Gastroesophageal sphincter (tissue), 4 donors: ENCODE data around the gene MGA. TPM values are rescaled to one million over a fixed set of nuclear protein-coding genes. Genes with fewer than 3 reads are reported as not detected.

ENCODE experiments used
- ATAC-seq: fragments of 150-250 bp; one replicate; pipeline ENCODE4 v1.9.1; 2016; ENCODE audit warnings: mild to moderate bottlenecking, moderate library complexity
- H3K27ac ChIP-seq, 4 donors: fragments of 200-600 bp; sonication (generic) in 3 of 4; 1 replicate in 3 of 4; 2 replicates in 1 of 4; pipeline ENCODE4 v1.5.1; 2016 to 2019
- H3K27me3 ChIP-seq: fragments of 200-600 bp; sonication (generic); one replicate; pipeline ENCODE4 v1.5.1; 2019
- H3K36me3 ChIP-seq, 2 donors: fragments of 200-600 bp; sonication (generic); one replicate each; pipeline ENCODE4 v1.5.1; 2019; ENCODE audit warnings: control low read depth in 1 of 2
- H3K4me1 ChIP-seq, 3 donors: fragments of 200-600 bp; sonication (generic); 1 replicate in 2 of 3; 2 replicates in 1 of 3; pipeline ENCODE4 v1.5.1; 2016 to 2019; ENCODE audit warnings: control low read depth in 2 of 3
- H3K4me3 ChIP-seq, 2 donors: fragments of 200-600 bp; sonication (generic); one replicate each; pipeline ENCODE4 v1.5.1; 2019; ENCODE audit warnings: mild to moderate bottlenecking in 1 of 2, moderate library complexity in 1 of 2
- H3K9me3 ChIP-seq, 3 donors: fragments of 200-600 bp; sonication (generic); one replicate each; pipeline ENCODE4 v1.5.1; 2017 to 2019; ENCODE audit warnings: control low read depth in 2 of 3
- EP300 ChIP-seq: sonication (generic); formaldehyde crosslinking; IDR thresholded peaks from one replicate; pipeline ENCODE4 v1.6.1; 2017; ENCODE audit warnings: antibody characterized with exemption, mild to moderate bottlenecking
- POLR2A ChIP-seq, 2 donors: fragments of 450-650 bp; IDR thresholded peaks; one replicate each; pipeline ENCODE4 v1.6.1; 2017; ENCODE audit warnings: antibody characterized with exemption in 2 of 2, mild to moderate bottlenecking in 2 of 2, moderate library complexity in 1 of 2
- POLR2AphosphoS5 ChIP-seq: sonication (generic); formaldehyde crosslinking; IDR thresholded peaks from one replicate; pipeline ENCODE4 v1.6.1; 2017; ENCODE audit warnings: antibody characterized with exemption
- WGBS, 2 donors: methylation state at CpG; one replicate each; pipeline ENCODE4 v1.1.5; 2018; ENCODE audit warnings: low coverage in 1 of 2; 5-methylcytosine and 5-hydroxymethylcytosine counted together
- total RNA-seq, 4 donors: library from RNA; depleted of rRNA; stranded (reverse); fragments of >200 nt; gene quantifications; one replicate each; pipeline ENCODE4 v1.1.0, GENCODE V29; 2016
- TF ChIP-seq, protein P1 (sequence below), 4 experiments: fragments of 200-600 bp in 2 of 4; fragments of 450-650 bp in 2 of 4; sonication (generic) in 1 of 4; IDR thresholded peaks; one replicate each; pipeline ENCODE4 v1.5.1; 2017 to 2019; ENCODE audit warnings: antibody characterized with exemption in 4 of 4, mild to moderate bottlenecking in 2 of 4, moderate library complexity in 2 of 4

The MGA gene
- total RNA-seq, 4 donors from 2014 or later: 29.4 to 59.2 (median 44.9) TPM

DNA sequence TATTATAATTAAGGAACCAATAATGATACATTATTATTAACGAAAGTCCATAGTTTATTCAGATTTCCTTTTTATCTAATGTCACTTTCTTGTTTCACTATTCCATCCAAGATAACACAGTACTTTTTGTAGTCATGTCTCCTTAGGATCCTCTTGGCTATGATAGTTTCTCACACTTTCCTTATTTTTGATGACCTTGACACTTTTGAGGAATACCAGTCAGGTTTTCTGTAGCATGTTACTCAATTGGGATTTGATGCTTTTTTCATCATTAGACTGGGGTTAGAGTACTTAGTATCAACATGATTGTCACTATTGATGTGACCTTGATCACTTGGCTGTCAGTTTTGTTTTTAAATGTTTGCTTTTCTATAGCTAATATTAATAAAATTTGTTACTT is 33.0 kb upstream of the MGA start:
- Histone ChIP-seq H3K9me3 (no peaks in the 10 kb centered on the region), H3K27me3 (no peaks in the 10 kb centered on the region), H3K36me3 (no peaks in the 10 kb centered on the region), H3K27ac (no peak overlapping the region), H3K4me3 (no peak overlapping the region), H3K4me1 (peaks cover 0 to 5% (median 0%) of the 10 kb centered on the region in 3 donors)
- TF ChIP-seq POLR2AphosphoS5: no peak
- TF ChIP-seq EP300: no peak
- TF ChIP-seq POLR2A (IDR thresholded peaks at IDR 0.05): no peak
- TF ChIP-seq, protein P1, sequence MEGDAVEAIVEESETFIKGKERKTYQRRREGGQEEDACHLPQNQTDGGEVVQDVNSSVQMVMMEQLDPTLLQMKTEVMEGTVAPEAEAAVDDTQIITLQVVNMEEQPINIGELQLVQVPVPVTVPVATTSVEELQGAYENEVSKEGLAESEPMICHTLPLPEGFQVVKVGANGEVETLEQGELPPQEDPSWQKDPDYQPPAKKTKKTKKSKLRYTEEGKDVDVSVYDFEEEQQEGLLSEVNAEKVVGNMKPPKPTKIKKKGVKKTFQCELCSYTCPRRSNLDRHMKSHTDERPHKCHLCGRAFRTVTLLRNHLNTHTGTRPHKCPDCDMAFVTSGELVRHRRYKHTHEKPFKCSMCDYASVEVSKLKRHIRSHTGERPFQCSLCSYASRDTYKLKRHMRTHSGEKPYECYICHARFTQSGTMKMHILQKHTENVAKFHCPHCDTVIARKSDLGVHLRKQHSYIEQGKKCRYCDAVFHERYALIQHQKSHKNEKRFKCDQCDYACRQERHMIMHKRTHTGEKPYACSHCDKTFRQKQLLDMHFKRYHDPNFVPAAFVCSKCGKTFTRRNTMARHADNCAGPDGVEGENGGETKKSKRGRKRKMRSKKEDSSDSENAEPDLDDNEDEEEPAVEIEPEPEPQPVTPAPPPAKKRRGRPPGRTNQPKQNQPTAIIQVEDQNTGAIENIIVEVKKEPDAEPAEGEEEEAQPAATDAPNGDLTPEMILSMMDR (IDR thresholded peaks at IDR 0.05): no peak
- 100% methylated on average over 1 of the region's 1 CpG for WGBS, 2 donors
- ATAC-seq: no peak

DNA sequence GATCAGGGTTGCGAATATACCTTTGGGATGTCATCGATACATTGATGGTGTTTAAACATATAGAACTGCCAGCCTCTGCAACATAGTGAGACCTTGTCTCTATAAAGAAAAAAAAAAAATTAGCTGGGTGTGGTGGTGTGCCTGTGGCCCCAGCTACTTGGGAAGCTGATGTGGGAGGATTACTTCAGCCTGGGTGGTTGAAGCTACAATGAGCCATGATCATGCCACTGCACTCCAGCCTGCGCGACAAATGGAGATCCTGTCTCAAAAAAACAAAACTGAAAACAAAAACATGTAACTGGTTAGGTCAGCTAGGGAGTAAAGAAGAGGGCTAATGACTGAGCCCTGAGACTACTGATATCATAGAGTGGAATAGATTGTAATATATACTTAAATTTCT is 30.7 kb upstream of the MGA start:
- Histone ChIP-seq H3K27ac (no peak overlapping the region), H3K36me3 (no peaks in the 10 kb centered on the region), H3K9me3 (no peaks in the 10 kb centered on the region), H3K4me1 (peaks cover 0 to under 1% (median 0%) of the 10 kb centered on the region in 3 donors), H3K27me3 (no peaks in the 10 kb centered on the region), H3K4me3 (no peak overlapping the region)
- WGBS, 2 donors: 100% methylated on average over 4 of the region's 4 CpGs
- no peak for TF ChIP-seq POLR2A (IDR thresholded peaks at IDR 0.05)
- no peak for ATAC-seq

DNA sequence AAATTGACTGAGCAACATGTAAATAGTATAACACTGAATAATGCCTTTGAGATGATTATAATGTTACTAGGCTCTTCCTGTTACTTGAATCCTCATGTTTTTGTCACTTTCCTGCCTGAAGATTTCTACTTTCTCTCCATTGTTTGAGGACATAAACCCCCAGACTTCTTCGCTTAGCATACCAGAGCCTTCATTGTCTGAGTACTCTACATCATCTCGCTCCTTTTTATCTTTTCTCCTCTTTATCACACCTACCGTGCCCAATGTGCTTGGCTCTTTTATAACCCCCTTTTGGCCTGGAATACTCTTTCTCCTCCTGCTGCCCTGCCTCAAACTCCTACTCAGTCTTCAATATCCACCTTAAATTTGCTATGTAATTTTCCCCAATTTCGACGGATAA is 30.3 kb upstream of the MGA start:
- H3K27ac ChIP-seq: no peak overlapping the region
- ATAC-seq: no peak
- WGBS, 2 donors: 74 to 76% methylated on average over 3 to 5 of the region's 5 CpGs
- no peaks in the 10 kb centered on the region for H3K36me3 ChIP-seq
- H3K4me3 ChIP-seq: no peak overlapping the region
- peaks cover 0 to 5% (median 0%) of the 10 kb centered on the region in 3 donors for H3K4me1 ChIP-seq
- TF ChIP-seq POLR2AphosphoS5 (no peak), POLR2A (IDR thresholded peaks at IDR 0.05) (no peak), EP300 (no peak)
- TF ChIP-seq, protein P1 (IDR thresholded peaks at IDR 0.05): no peak
- no peaks in the 10 kb centered on the region for H3K9me3 ChIP-seq
- H3K27me3 ChIP-seq: no peaks in the 10 kb centered on the region

DNA sequence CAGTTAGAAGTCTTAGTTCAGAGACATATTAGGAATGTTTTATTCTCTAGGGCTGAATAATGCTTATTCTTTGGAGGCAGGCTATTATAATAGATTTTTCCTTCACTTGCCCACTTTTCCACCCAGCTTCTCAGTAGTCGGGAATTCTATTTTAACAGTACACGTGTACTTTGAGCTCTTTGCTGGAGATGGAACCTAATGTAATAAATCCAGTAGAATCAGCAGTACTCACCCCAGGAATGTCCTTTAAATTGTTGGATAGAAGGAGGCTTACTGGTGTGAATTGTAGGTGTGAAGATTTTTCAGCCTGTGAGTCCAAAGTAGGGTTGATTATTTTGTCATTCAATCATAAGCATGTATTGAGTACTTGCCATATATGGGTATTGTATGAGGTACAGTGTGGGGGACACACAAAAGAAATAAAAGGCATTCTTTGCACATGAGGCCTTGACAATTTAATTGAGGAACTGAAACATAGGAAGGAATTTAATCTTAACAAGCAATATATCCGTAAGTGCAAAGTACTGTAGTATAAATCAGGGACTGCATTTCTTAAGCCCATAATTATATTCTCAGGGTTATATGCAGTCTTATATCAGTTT is 29.5 kb upstream of the MGA start:
- TF ChIP-seq EP300 (no peak), POLR2AphosphoS5 (no peak), POLR2A (IDR thresholded peaks at IDR 0.05) (no peak)
- TF ChIP-seq, protein P1 (IDR thresholded peaks at IDR 0.05): no peak
- H3K27ac ChIP-seq: no peak overlapping the region
- no peak for ATAC-seq
- peaks cover 0 to 6% (median 0%) of the 10 kb centered on the region in 3 donors for H3K4me1 ChIP-seq
- no peaks in the 10 kb centered on the region for H3K36me3 ChIP-seq
- 44 to 60% methylated on average over 3 of the region's 3 CpGs for WGBS, 2 donors
- H3K4me3 ChIP-seq: no peak overlapping the region
- no peaks in the 10 kb centered on the region for H3K27me3 ChIP-seq
- no peaks in the 10 kb centered on the region for H3K9me3 ChIP-seq

DNA sequence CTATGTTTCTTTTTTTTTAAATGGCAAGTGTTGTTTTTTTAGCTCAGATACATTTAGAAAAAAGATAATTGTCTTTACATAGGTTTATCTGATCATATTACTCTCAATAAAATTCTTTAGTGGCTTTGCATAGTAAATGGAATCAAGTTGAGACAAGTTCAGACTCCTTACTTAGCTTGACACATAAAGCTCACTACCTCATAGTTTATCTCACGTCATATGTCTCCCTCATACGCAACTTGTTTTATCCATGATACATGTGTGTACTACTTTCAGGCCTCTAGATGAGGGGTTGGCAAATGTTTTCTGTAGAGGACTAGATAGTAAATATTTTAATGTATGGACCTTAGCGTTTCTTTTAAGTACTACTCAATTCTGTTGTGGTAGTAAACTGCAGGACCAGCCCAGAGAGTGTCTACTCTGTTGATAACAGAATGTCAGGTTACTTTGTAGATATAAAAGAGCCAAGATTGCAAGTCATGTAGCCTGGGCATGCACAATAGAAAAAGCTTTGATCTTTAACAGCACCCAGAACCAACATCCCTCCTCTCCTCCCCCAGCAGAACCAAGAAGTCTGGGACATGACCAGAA is 28.2 kb upstream of the MGA start:
- Histone ChIP-seq H3K4me1 (peaks cover 0 to 6% (median 0%) of the 10 kb centered on the region in 3 donors), H3K27me3 (no peaks in the 10 kb centered on the region), H3K4me3 (no peak overlapping the region), H3K27ac (no peak overlapping the region), H3K9me3 (no peaks in the 10 kb centered on the region), H3K36me3 (no peaks in the 10 kb centered on the region)
- ATAC-seq: no peak
- TF ChIP-seq POLR2A (IDR thresholded peaks at IDR 0.05): no peak
- TF ChIP-seq EP300: no peak
- TF ChIP-seq, protein P1 (IDR thresholded peaks at IDR 0.05): no peak
- TF ChIP-seq POLR2AphosphoS5: no peak
- WGBS, 2 donors: 88 to 89% methylated on average over 3 of the region's 3 CpGs
